Activated T-cell treated with anti-CD3 and anti-CD28 coated beads, Interleukin-2, amount 50 U/mL, for 4 hours (primary cell): ENCODE results near the gene MASP1. TPM values are rescaled to one million over a fixed set of nuclear protein-coding genes. Genes with fewer than 3 reads are reported as not detected.
"Not testable (repeated sequence)": the region's sequence is repeated elsewhere in the genome, so short reads cannot be mapped to it uniquely, and the experiment has no call there.

Experiments
- ATAC-seq, 2 donors: fragments of 200-7000 bp; cut with Tn5 transposase; one replicate each; pipeline ENCODE4 v1.10.0; 2021
- DNase-seq: peaks from one replicate; pipeline ENCODE4 v3.0.0-alpha.2; 2020
- H3K27me3 Mint-ChIP-seq: one replicate; pipeline ENCODE4 v1.8.0; 2021; ENCODE audit warnings: low read depth, mixed read lengths
- H3K36me3 Mint-ChIP-seq: one replicate; pipeline ENCODE4 v1.8.0; 2022; ENCODE audit warnings: mixed read lengths; ENCODE audit not compliant: insufficient read depth
- H3K4me1 Mint-ChIP-seq: one replicate; pipeline ENCODE4 v1.8.0; 2021; ENCODE audit warnings: low read depth, mixed read lengths
- H3K4me3 Mint-ChIP-seq: one replicate; pipeline ENCODE4 v1.8.0; 2021; ENCODE audit warnings: mild to moderate bottlenecking, moderate library complexity, mixed read lengths
- H3K9me3 Mint-ChIP-seq: one replicate; pipeline ENCODE4 v1.8.0; 2021; ENCODE audit warnings: mixed read lengths
- total RNA-seq, 3 donors: library from RNA; stranded (reverse); gene quantifications; one replicate each; pipeline ENCODE4 v1.2.1, GENCODE V29; 2021

MASP1 gene
- total RNA-seq, 3 donors from 2014 or later: 0.13 to 0.35 TPM; not detected in 1

DNA sequence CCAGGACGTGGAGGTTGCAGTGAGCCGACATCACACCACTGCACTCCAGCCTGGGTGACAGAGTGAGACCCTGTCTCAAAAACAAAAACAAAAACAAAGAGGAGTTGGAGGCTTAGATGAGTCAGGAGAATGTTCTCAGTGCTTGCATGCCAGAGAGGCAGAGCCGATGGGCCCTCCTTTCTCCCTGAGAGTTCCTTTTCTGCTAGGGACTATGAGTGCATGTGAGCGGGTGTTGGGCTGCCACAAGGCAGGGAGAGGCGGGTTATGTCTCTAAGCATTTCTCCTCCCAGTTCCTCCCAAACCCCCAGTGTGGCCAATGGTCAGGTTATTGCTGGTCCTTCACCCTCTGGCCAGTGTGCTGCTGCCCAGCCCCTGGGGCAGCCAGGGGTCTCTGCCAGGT is 49.1 kb downstream of the MASP1 start:
- Mint-ChIP-seq H3K36me3 (no peaks in the 10 kb centered on the region), H3K27me3 (peaks cover 5% of the 10 kb centered on the region), H3K4me3 (no peak overlapping the region), H3K9me3 (peaks cover 7% of the 10 kb centered on the region), H3K4me1 (peaks cover 5% of the 10 kb centered on the region)
- DNase-seq (no peak), ATAC-seq (no peak)

- not testable (repeated sequence) for H3K27me3 Mint-ChIP-seq, H3K4me1 Mint-ChIP-seq, H3K9me3 Mint-ChIP-seq, H3K36me3 Mint-ChIP-seq, ATAC-seq, DNase-seq, H3K4me3 Mint-ChIP-seq
These were observed 52.7 kb downstream of the MASP1 start for GRCh38 chr3:187238835-187239234.

- peaks cover 7% of the 10 kb centered on the region for H3K9me3 Mint-ChIP-seq
- H3K27me3 Mint-ChIP-seq: no peaks in the 10 kb centered on the region
- H3K36me3 Mint-ChIP-seq: no peaks in the 10 kb centered on the region
These were observed 53.3 kb downstream of the MASP1 start for GRCh38 chr3:187238239-187238638.

DNA sequence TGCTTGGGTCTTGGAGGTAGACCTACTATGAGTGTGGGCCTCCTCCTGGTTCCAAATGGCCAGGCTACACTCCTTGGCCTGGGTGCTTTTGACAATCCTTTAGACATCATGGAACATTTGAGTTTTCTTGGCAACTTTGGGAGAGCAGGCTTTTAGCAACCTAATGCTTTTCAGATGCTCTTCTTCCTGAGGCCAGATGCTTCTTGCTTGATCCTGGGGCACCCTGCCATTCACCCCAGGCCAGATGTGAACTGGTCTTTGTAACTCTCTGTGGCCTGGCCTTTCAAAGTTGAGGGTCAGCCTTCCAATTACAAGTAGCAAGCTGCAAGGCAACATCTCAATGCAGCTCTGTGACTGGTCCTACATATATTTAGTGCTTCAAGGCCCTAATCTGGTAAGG is 53.8 kb downstream of the MASP1 start:
- no peaks in the 10 kb centered on the region for H3K4me1 Mint-ChIP-seq

More at GRCh38 chr3:187238239-187238638, 53.3 kb downstream of the MASP1 start:
- Mint-ChIP-seq H3K4me1 (no peaks in the 10 kb centered on the region), H3K4me3 (no peak overlapping the region)
- DNase-seq: no peak
- ATAC-seq: no peak

DNA sequence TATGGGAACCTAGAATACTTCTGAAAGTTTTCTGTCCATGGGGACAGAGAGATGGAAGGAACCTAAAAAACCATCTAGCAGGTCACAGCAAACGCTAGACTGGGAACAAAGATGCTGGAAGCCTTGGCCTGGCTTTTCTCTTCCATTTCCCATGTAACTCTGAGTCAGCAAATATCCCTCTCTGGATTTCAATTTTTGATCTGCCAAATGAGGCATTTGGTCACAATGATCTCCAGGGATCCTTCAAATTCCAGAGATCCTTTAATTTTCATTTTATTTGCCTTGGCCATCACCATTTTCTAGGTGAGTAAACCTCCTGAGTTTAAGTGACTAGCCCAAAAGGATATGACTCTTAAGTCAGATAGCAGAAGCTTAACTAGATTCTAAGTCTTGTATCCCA is 54.6 kb downstream of the MASP1 start:
- DNase-seq (no peak), ATAC-seq (no peak)
- Mint-ChIP-seq H3K4me3 (no peak overlapping the region), H3K36me3 (no peaks in the 10 kb centered on the region), H3K27me3 (no peaks in the 10 kb centered on the region), H3K9me3 (peaks cover 7% of the 10 kb centered on the region), H3K4me1 (no peaks in the 10 kb centered on the region)

More for the DNA sequence above, 53.8 kb downstream of the MASP1 start:
- ATAC-seq: no peak
- H3K36me3 Mint-ChIP-seq: no peaks in the 10 kb centered on the region
- H3K9me3 Mint-ChIP-seq: peaks cover 7% of the 10 kb centered on the region
- H3K27me3 Mint-ChIP-seq: no peaks in the 10 kb centered on the region
- no peak overlapping the region for H3K4me3 Mint-ChIP-seq
- DNase-seq: no peak

- no peak for DNase-seq
- no peaks in the 10 kb centered on the region for H3K9me3 Mint-ChIP-seq
- ATAC-seq: no peak
- peaks cover 16% of the 10 kb centered on the region for H3K27me3 Mint-ChIP-seq
- H3K4me1 Mint-ChIP-seq: no peaks in the 10 kb centered on the region
- H3K4me3 Mint-ChIP-seq: no peak overlapping the region
- H3K36me3 Mint-ChIP-seq: no peaks in the 10 kb centered on the region
These were observed 61.5 kb downstream of the MASP1 start for GRCh38 chr3:187230011-187230410.

DNA sequence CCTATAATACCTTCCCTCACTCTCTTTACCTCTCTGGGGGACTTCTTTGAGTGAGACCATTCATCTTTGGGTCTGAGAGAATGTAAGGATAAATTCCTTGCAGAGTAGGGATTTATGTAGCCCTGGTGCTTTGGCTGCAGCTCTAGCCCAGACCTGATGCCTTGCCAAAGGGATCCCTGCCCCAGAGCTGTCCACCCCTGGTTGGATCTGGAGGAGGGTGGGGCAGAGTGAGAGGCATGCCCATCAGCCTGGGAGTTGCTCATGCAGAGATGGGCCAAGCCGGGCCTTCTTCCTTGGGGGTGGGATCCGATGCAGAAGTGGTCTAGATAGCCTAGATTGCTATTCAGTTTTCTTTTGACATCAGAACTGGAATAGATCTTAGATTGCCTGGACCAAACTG is 62.8 kb downstream of the MASP1 start:
- no peak overlapping the region for H3K4me3 Mint-ChIP-seq
- peaks cover 16% of the 10 kb centered on the region for H3K27me3 Mint-ChIP-seq
- DNase-seq: no peak
- no peaks in the 10 kb centered on the region for H3K36me3 Mint-ChIP-seq
- H3K4me1 Mint-ChIP-seq: no peaks in the 10 kb centered on the region
- no peaks in the 10 kb centered on the region for H3K9me3 Mint-ChIP-seq
- no peak for ATAC-seq

DNA sequence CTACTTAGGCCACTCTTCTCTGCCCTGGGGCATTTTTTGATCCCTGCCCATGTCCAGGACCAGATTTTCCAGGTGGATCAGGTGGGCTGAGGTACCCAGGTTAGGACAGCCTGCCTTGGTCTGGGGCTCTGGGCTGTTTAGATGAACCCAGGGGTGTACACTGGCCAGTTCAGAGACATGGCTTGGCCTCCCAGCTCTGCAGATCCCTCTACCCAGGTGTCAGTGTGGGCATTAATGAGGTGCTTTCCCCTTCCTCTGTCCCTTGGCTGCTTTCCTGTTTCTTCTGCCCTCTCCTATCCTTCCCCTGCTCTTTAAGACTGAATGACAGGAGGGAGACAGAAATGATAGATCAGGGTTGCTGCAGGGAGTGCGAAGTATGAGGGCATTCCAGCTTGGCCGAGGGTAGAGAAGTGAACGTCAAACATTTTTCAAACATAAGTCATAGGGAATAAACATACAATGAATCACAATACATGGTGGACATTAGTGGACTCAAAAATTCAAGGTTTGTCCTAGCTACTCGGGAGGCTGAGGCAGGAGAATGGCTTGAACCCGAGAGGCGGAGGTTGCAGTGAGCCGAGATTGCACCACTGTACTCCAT is 63.8 kb downstream of the MASP1 start:
- Mint-ChIP-seq H3K9me3 (no peaks in the 10 kb centered on the region), H3K27me3 (peaks cover 16% of the 10 kb centered on the region), H3K4me1 (no peaks in the 10 kb centered on the region), H3K36me3 (no peaks in the 10 kb centered on the region), H3K4me3 (no peak overlapping the region)
- ATAC-seq: no peak
- DNase-seq: no peak

DNA sequence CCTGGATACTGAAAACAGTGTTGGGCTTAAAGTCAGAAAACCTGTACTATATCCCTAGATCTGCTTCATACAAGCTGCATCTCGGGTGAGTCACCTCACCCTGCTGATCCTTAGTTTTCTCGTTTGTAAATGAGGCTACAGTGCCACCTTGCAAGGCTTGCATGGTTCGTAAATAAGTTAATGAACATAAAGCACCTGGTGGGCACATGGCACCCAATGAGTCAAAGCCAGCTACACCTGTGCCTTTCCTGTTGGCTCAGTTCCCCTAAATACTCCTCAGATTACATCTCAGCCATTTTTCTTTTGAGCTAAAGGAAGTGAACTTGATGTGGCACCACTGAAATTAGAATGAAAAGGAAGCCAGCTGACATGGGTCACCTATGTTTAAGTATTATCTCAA is 67.7 kb downstream of the MASP1 start:
- H3K27me3 Mint-ChIP-seq: peaks cover 10% of the 10 kb centered on the region
- H3K9me3 Mint-ChIP-seq: no peaks in the 10 kb centered on the region
- H3K4me1 Mint-ChIP-seq: no peaks in the 10 kb centered on the region
- DNase-seq (no peak), ATAC-seq (no peak)
- no peak overlapping the region for H3K4me3 Mint-ChIP-seq
- H3K36me3 Mint-ChIP-seq: no peaks in the 10 kb centered on the region

DNA sequence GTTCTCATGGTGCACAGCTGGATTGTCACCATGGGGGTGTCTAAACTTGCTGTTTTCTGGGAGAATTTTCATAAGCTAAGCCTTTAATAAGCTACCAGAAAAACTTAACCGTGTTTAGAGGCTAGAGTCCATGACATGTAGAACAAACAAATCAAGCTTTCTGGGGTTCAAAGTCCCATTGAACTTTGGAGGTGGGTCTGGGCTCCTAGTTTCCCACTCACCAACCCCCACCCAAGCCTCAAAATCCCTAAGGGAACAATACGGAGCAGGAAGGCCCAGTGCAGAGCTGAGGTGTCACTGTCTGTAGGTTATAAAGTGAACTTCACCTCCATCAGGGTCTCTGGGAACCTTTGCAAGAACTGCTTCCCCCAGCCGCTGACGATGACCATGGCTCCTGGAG is 68.7 kb downstream of the MASP1 start:
- ATAC-seq: no peak
- H3K9me3 Mint-ChIP-seq: no peaks in the 10 kb centered on the region
- H3K27me3 Mint-ChIP-seq: peaks cover 11% of the 10 kb centered on the region
- no peaks in the 10 kb centered on the region for H3K36me3 Mint-ChIP-seq
- DNase-seq: no peak
- no peak overlapping the region for H3K4me3 Mint-ChIP-seq
- H3K4me1 Mint-ChIP-seq: no peaks in the 10 kb centered on the region

DNA sequence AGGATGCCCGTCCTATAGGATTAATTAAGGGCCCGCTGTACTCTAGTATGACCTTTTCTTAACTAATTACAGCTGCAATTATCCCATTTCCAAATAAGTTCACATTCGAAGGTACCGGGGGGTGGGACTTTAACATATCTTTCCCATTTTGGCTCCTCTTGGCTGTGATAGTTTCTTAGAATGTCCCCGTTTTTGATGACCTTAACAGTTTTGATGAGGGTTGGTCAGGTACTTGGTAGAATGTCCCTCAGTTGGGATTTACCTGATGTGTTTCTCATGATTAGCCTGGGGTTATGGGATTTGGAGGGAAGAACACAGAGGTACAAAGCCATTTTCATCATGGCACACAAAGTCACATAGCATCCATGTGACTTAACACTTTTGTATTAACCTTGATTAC is 76.1 kb downstream of the MASP1 start:
- DNase-seq (no peak), ATAC-seq (no peak)
- Mint-ChIP-seq H3K27me3 (peaks cover 9% of the 10 kb centered on the region), H3K36me3 (no peaks in the 10 kb centered on the region), H3K4me1 (no peaks in the 10 kb centered on the region), H3K4me3 (no peak overlapping the region), H3K9me3 (no peaks in the 10 kb centered on the region)

- no peaks in the 10 kb centered on the region for H3K9me3 Mint-ChIP-seq
- no peaks in the 10 kb centered on the region for H3K4me1 Mint-ChIP-seq
- DNase-seq: no peak
- peaks cover 12% of the 10 kb centered on the region for H3K27me3 Mint-ChIP-seq
- H3K36me3 Mint-ChIP-seq: no peaks in the 10 kb centered on the region
- no peak overlapping the region for H3K4me3 Mint-ChIP-seq
- no peak for ATAC-seq
These were observed 77.9 kb downstream of the MASP1 start for GRCh38 chr3:187213616-187214015.

- no peaks in the 10 kb centered on the region for H3K36me3 Mint-ChIP-seq
- peaks cover 7% of the 10 kb centered on the region for H3K27me3 Mint-ChIP-seq
- H3K9me3 Mint-ChIP-seq: no peaks in the 10 kb centered on the region
- ATAC-seq: no peak
- no peaks in the 10 kb centered on the region for H3K4me1 Mint-ChIP-seq
- H3K4me3 Mint-ChIP-seq: no peak overlapping the region
- DNase-seq: no peak
These were observed 78.8 kb downstream of the MASP1 start for GRCh38 chr3:187212705-187213104.

GRCh38 chr3:187212196-187212545 is 79.4 kb downstream of the MASP1 start:
- Mint-ChIP-seq H3K4me3 (no peak overlapping the region), H3K9me3 (no peaks in the 10 kb centered on the region), H3K36me3 (no peaks in the 10 kb centered on the region), H3K27me3 (peaks cover 6% of the 10 kb centered on the region), H3K4me1 (no peaks in the 10 kb centered on the region)
- DNase-seq (no peak), ATAC-seq (no peak)

DNA sequence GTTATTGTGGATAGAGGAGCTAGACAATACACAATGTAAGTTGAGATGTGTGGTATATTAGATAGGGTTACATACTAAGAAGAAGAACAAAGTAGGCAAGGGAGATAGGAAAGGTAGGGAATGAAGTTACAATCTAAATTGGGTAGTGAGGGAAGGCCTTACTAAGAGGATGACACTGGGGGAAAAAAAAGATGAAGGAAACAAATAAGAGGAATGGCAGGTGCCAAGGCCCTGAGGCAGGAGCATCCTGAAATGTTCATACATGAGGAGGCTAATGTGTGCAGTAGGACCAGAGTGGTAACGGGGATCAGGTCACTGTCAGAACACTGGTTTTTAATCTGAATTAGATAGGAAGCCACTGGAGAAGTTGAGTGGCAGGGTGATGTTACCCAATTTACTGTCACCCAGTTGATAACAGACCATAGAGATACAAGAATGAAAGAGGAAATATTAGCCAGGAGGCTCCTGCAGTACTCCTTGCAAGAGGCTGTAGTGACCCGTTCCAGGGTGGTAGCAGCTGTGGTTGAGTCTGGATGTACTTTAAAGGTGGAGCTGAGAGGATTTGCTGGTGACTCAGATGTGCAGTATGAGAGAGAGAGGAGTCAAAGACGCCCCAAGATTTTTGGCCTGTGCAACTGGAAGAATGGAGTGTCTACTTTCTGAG is 79.9 kb downstream of the MASP1 start:
- H3K4me1 Mint-ChIP-seq: no peaks in the 10 kb centered on the region
- H3K36me3 Mint-ChIP-seq: no peaks in the 10 kb centered on the region
- H3K4me3 Mint-ChIP-seq: no peak overlapping the region
- ATAC-seq: no peak
- H3K9me3 Mint-ChIP-seq: no peaks in the 10 kb centered on the region
- peaks cover 4% of the 10 kb centered on the region for H3K27me3 Mint-ChIP-seq
- no peak for DNase-seq
